WTC11 (cell line): ENCODE measurements around the gene PPM1G. TPM values are rescaled to one million over a fixed set of nuclear protein-coding genes. Genes with fewer than 3 reads are reported as not detected.

Source experiments
- ATAC-seq: fragments of 200-7000 bp; cut with Tn5 transposase; 2 replicates; pipeline ENCODE4 v1.10.0; 2021; ENCODE audit warnings: mild to moderate bottlenecking, moderate library complexity
- CTCF ChIA-PET: fragments of 300-600 bp; sonication (Branson Sonifier 250); formaldehyde crosslinking; loops from one replicate; lab custom pipeline; 2021; ENCODE audit warnings: antibody characterized with exemption; lab: Charles Lee
- POLR2A ChIA-PET: fragments of 350-600 bp; sonication (Branson Sonifier 250); formaldehyde crosslinking; loops from one replicate; lab custom pipeline; 2021; ENCODE audit warnings: antibody characterized with exemption; lab: Charles Lee
- DNase-seq: peaks from one replicate; pipeline ENCODE4 v3.0.0; 2021; ENCODE audit warnings: low spot score
- H3K27ac Mint-ChIP-seq: 2 replicates; pipeline ENCODE4 v1.8.0; 2021; ENCODE audit warnings: mixed read lengths
- H3K27me3 Mint-ChIP-seq: 2 replicates; pipeline ENCODE4 v1.8.0; 2021; ENCODE audit warnings: low read depth, mild to moderate bottlenecking, moderate library complexity, mixed read lengths
- H3K36me3 Mint-ChIP-seq: 2 replicates; pipeline ENCODE4 v1.8.0; 2021; ENCODE audit warnings: mixed read lengths
- H3K4me1 Mint-ChIP-seq: 2 replicates; pipeline ENCODE4 v1.8.0; 2022; ENCODE audit warnings: mixed read lengths
- H3K4me3 Mint-ChIP-seq: 2 replicates; pipeline ENCODE4 v1.8.0; 2021; ENCODE audit warnings: mild to moderate bottlenecking, moderate library complexity, mixed read lengths
- H3K9me3 Mint-ChIP-seq: 2 replicates; pipeline ENCODE4 v1.8.0; 2021; ENCODE audit warnings: mixed read lengths
- ATF1 ChIP-seq: sonication (generic); formaldehyde crosslinking; IDR thresholded peaks from 2 replicates; pipeline ENCODE4 v1.8.1; 2023; ENCODE audit warnings: mild to moderate bottlenecking, moderate library complexity, missing genetic modification reagents
- CBFB ChIP-seq: sonication (generic); formaldehyde crosslinking; IDR thresholded peaks from 2 replicates; pipeline ENCODE4 v1.8.1; 2022; ENCODE audit warnings: mild to moderate bottlenecking, low read depth, missing genetic modification reagents
- E2F5 ChIP-seq: sonication (generic); formaldehyde crosslinking; IDR thresholded peaks from 2 replicates; pipeline ENCODE4 v1.8.1; 2022; ENCODE audit warnings: mild to moderate bottlenecking, moderate library complexity, missing genetic modification reagents
- FOXK1 ChIP-seq: sonication (generic); formaldehyde crosslinking; IDR thresholded peaks from 2 replicates; pipeline ENCODE4 v1.8.0; 2022; ENCODE audit warnings: mild to moderate bottlenecking, moderate library complexity, missing genetic modification reagents
- HMGA2 ChIP-seq: fragments of 250-450 bp; sonication (Bioruptor Pico); IDR thresholded peaks from 2 replicates; pipeline ENCODE4 v1.4.0; 2021; ENCODE audit warnings: mild to moderate bottlenecking, moderate library complexity
- JAZF1 ChIP-seq: fragments of 250-450 bp; sonication (Bioruptor Pico); IDR thresholded peaks from 2 replicates; pipeline ENCODE4 v1.9.0; 2021; ENCODE audit warnings: moderate library complexity, mild to moderate bottlenecking, inconsistent platforms
- KAT7 ChIP-seq: sonication (generic); formaldehyde crosslinking; IDR thresholded peaks from 2 replicates; pipeline ENCODE4 v1.8.1; 2023; ENCODE audit warnings: missing genetic modification reagents, mild to moderate bottlenecking, borderline replicate concordance
- NFE2L1 ChIP-seq: sonication (generic); formaldehyde crosslinking; IDR thresholded peaks from 2 replicates; pipeline ENCODE4 v1.8.1; 2023; ENCODE audit warnings: missing genetic modification reagents
- SMAD4 ChIP-seq: sonication (generic); formaldehyde crosslinking; IDR thresholded peaks from 2 replicates; pipeline ENCODE4 v1.8.0; 2022; ENCODE audit warnings: mild to moderate bottlenecking, missing genetic modification reagents
- ZNF416 ChIP-seq: fragments of 250-450 bp; sonication (Bioruptor Pico); IDR thresholded peaks from 2 replicates; pipeline ENCODE4 v1.9.0; 2021; ENCODE audit warnings: mild to moderate bottlenecking, inconsistent platforms
- ZNF532 ChIP-seq: fragments of 250-450 bp; sonication (Bioruptor Pico); IDR thresholded peaks from 2 replicates; pipeline ENCODE4 v1.9.0; 2021; ENCODE audit warnings: mild to moderate bottlenecking, borderline replicate concordance
- total RNA-seq: library from RNA; stranded (reverse); gene quantifications from 3 replicates; pipeline ENCODE4 v1.2.3, GENCODE V29; 2021
- TF ChIP-seq, protein P1 (sequence below): sonication (generic); formaldehyde crosslinking; IDR thresholded peaks from 2 replicates; pipeline ENCODE4 v1.8.1; 2022; ENCODE audit warnings: missing genetic modification reagents, borderline replicate concordance

The PPM1G gene
- total RNA-seq, 1 experiment from 2014 or later = 193 TPM

DNA sequence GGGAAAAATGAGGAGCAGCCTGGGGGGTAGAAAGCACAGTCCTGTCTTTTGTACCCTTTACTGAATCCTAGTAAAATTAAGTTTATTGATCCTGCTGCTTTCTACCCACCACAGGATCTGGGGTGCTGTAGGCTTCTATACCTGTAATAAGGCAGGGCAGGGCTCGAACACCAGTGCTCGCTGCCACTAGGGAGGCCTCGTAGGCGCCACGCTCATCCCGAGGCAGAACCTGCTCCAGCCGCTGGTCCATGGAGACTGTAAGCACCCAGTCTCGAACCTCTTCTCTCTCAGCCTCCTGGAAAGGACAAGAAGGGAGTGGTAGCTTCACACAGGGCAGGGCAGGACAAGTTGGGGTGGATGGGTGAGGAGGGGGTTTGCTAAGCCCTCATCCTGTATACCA is 35.8 kb upstream of the PPM1G start:
- POLR2A ChIA-PET = interaction anchor here (1.2 kb wide), 1 partner anchor 18 kb away, joined by 3 read pairs; no protein-coding TSS in a partner anchor

GRCh38 chr2:27442920-27443282 is 33.5 kb upstream of the PPM1G start:
- Mint-ChIP-seq H3K9me3 (no peaks in the 10 kb centered on the region), H3K4me3 (peak overlapping the region; percentile 74), H3K27me3 (no peaks in the 10 kb centered on the region), H3K36me3 (peaks cover 33% of the 10 kb centered on the region), H3K27ac (no peak overlapping the region)
- ATAC-seq = peak; percentile 6; the same call in 1 of the 2 replicates
- ChIA-PET POLR2A (no interaction called here), CTCF (interaction anchor here (0.6 to 1.0 kb wide), 2 partner anchors 12 to 92 kb away, joined by 3 to 4 read pairs; no protein-coding TSS in a partner anchor)
- peak; percentile 65; the same call in 1 of the 2 replicates for TF ChIP-seq NFE2L1 (CRISPR knock-in tag)
- TF ChIP-seq, protein P1, sequence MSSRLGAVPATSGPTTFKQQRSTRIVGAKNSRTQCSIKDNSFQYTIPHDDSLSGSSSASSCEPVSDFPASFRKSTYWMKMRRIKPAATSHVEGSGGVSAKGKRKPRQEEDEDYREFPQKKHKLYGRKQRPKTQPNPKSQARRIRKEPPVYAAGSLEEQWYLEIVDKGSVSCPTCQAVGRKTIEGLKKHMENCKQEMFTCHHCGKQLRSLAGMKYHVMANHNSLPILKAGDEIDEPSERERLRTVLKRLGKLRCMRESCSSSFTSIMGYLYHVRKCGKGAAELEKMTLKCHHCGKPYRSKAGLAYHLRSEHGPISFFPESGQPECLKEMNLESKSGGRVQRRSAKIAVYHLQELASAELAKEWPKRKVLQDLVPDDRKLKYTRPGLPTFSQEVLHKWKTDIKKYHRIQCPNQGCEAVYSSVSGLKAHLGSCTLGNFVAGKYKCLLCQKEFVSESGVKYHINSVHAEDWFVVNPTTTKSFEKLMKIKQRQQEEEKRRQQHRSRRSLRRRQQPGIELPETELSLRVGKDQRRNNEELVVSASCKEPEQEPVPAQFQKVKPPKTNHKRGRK (CRISPR knock-in tag) = 0 out of 2 replicates have a peak, but pooled peaks have one; percentile 4
- no peak for TF ChIP-seq CBFB (CRISPR knock-in tag)
- no peak for TF ChIP-seq ZNF532 (CRISPR knock-in tag)
- TF ChIP-seq ATF1 (CRISPR knock-in tag) = no peak
- TF ChIP-seq, all 79 proteins: peak for 2
- no peak for DNase-seq
- H3K4me1 Mint-ChIP-seq = peaks cover 14% of the 10 kb centered on the region

More for the DNA sequence above, 35.8 kb upstream of the PPM1G start:
- peaks cover 19% of the 10 kb centered on the region for H3K36me3 Mint-ChIP-seq
- no peak for TF ChIP-seq JAZF1 (CRISPR knock-in tag)
- TF ChIP-seq FOXK1 (CRISPR knock-in tag) = no peak
- TF ChIP-seq NFE2L1 (CRISPR knock-in tag) = no peak
- TF ChIP-seq HMGA2 (CRISPR knock-in tag) = no peak
- no peak for TF ChIP-seq E2F5 (CRISPR knock-in tag)
- TF ChIP-seq KAT7 (CRISPR knock-in tag) = no peak
- TF ChIP-seq SMAD4 (CRISPR knock-in tag) = no peak
- no peak for TF ChIP-seq ZNF416
- TF ChIP-seq, protein P1 (CRISPR knock-in tag) = no peak
- CTCF ChIA-PET = interaction anchor here (1.1 to 1.4 kb wide), 2 partner anchors 16 to 76 kb away, joined by 3 read pairs; partner anchors contain the start of gene NRBP1
- no peak overlapping the region for H3K27ac Mint-ChIP-seq
- peaks cover 14% of the 10 kb centered on the region for H3K4me1 Mint-ChIP-seq
- no peaks in the 10 kb centered on the region for H3K9me3 Mint-ChIP-seq
- ATAC-seq (no peak), DNase-seq (no peak)
- no peaks in the 10 kb centered on the region for H3K27me3 Mint-ChIP-seq
- H3K4me3 Mint-ChIP-seq = no peak overlapping the region
